ENCODE results near the gene WDR27. TPM values are rescaled to one million over a fixed set of nuclear protein-coding genes. Genes with fewer than 3 reads are reported as not detected.
A peak's percentile ranks its signal among the peaks of the same experiment; 100 is the strongest.

Gene WDR27
- total RNA-seq, 1 donor, result 23.9 TPM

- H3K27me3 ChIP-seq (ENCODE audit: insufficient read depth, low read length), result no peaks in the 10 kb centered on the region
- H3K79me2 ChIP-seq (ENCODE audit: insufficient read depth, low read length), result no peaks in the 10 kb centered on the region
- H2AFZ ChIP-seq (ENCODE audit: low read length), result no peak overlapping the region
- no peak for TF ChIP-seq CTCF (IDR thresholded peaks at IDR 0.05; ENCODE audit: extremely low read depth, low read depth, low read length)
- H4K20me1 ChIP-seq (ENCODE audit: insufficient read depth, low read length), result no peaks in the 10 kb centered on the region
- H3K4me3 ChIP-seq (ENCODE audit: insufficient read depth, low read length), result peak overlapping the region; percentile 48
- DNase-seq (ENCODE audit: insufficient read length, low spot score, missing footprints), result no peak
- H3K27ac ChIP-seq (ENCODE audit: low read depth, low read length), result no peak overlapping the region
- peak overlapping the region; percentile 53 for H3K4me2 ChIP-seq (ENCODE audit: insufficient read depth, low read length)
- no peaks in the 10 kb centered on the region for H3K4me1 ChIP-seq (ENCODE audit: insufficient read depth, low read length)
- H3K9me3 ChIP-seq (ENCODE audit: low read depth, low read length), result no peaks in the 10 kb centered on the region
- H3K36me3 ChIP-seq (ENCODE audit: insufficient read depth, low read length), result no peaks in the 10 kb centered on the region
Measured at GRCh38 chr6:169577236-169577635, 124.6 kb downstream of the WDR27 start.

- Histone ChIP-seq H3K36me3 (ENCODE audit: insufficient read depth, low read length) (no peaks in the 10 kb centered on the region), H3K4me1 (ENCODE audit: insufficient read depth, low read length) (peaks cover 11% of the 10 kb centered on the region), H4K20me1 (ENCODE audit: insufficient read depth, low read length) (no peaks in the 10 kb centered on the region), H2AFZ (ENCODE audit: low read length) (no peak overlapping the region), H3K9me3 (ENCODE audit: low read depth, low read length) (no peaks in the 10 kb centered on the region), H3K27me3 (ENCODE audit: insufficient read depth, low read length) (no peaks in the 10 kb centered on the region), H3K27ac (ENCODE audit: low read depth, low read length) (no peak overlapping the region), H3K4me3 (ENCODE audit: insufficient read depth, low read length) (no peak overlapping the region), H3K4me2 (ENCODE audit: insufficient read depth, low read length) (no peak overlapping the region), H3K79me2 (ENCODE audit: insufficient read depth, low read length) (no peaks in the 10 kb centered on the region)
- peak; percentile 53 for DNase-seq (ENCODE audit: insufficient read length, low spot score, missing footprints)
- no peak for TF ChIP-seq CTCF (IDR thresholded peaks at IDR 0.05; ENCODE audit: extremely low read depth, low read depth, low read length)
Measured at GRCh38 chr6:169575821-169576220, 126.0 kb downstream of the WDR27 start.

GRCh38 chr6:169575365-169575764 lies 126.5 kb downstream of the WDR27 start:
- TF ChIP-seq CTCF (IDR thresholded peaks at IDR 0.05; ENCODE audit: extremely low read depth, low read depth, low read length), result no peak
- no peak overlapping the region for H3K4me3 ChIP-seq (ENCODE audit: insufficient read depth, low read length)

DNA sequence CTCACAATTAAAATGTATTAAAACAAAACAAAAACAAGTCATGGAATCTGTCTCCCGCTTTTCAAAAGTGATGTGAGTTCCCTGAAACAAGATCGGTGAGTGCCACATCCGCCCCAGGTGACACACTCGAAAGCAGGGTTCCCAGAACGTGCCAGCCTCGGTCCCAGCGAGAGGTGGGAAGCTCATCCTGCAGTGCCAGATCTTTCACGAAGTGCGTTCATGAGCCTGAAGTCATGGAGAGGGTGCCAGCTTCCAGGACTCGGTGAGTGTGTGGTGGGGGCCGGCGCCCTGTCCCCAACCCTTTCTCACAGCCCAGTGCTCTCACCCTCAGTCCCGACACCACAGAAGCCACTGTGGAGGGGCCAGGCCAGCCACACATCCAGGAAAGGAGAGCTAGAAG lies 127.4 kb downstream of the WDR27 start:
- Histone ChIP-seq H3K9me3 (ENCODE audit: low read depth, low read length) (no peaks in the 10 kb centered on the region), H3K4me3 (ENCODE audit: insufficient read depth, low read length) (no peak overlapping the region), H4K20me1 (ENCODE audit: insufficient read depth, low read length) (no peaks in the 10 kb centered on the region), H3K4me1 (ENCODE audit: insufficient read depth, low read length) (peaks cover 14% of the 10 kb centered on the region), H3K27me3 (ENCODE audit: insufficient read depth, low read length) (no peaks in the 10 kb centered on the region), H3K36me3 (ENCODE audit: insufficient read depth, low read length) (no peaks in the 10 kb centered on the region), H3K27ac (ENCODE audit: low read depth, low read length) (no peak overlapping the region), H3K4me2 (ENCODE audit: insufficient read depth, low read length) (no peak overlapping the region), H3K79me2 (ENCODE audit: insufficient read depth, low read length) (no peaks in the 10 kb centered on the region), H2AFZ (ENCODE audit: low read length) (no peak overlapping the region)
- no peak for TF ChIP-seq CTCF (IDR thresholded peaks at IDR 0.05; ENCODE audit: extremely low read depth, low read depth, low read length)
- DNase-seq (ENCODE audit: insufficient read length, low spot score, missing footprints), result no peak

More at GRCh38 chr6:169575365-169575764, 126.5 kb downstream of the WDR27 start:
- peak; percentile 50 for DNase-seq (ENCODE audit: insufficient read length, low spot score, missing footprints)
- Histone ChIP-seq H2AFZ (ENCODE audit: low read length) (no peak overlapping the region), H3K27ac (ENCODE audit: low read depth, low read length) (no peak overlapping the region), H3K4me1 (ENCODE audit: insufficient read depth, low read length) (peaks cover 14% of the 10 kb centered on the region), H3K79me2 (ENCODE audit: insufficient read depth, low read length) (no peaks in the 10 kb centered on the region), H3K36me3 (ENCODE audit: insufficient read depth, low read length) (no peaks in the 10 kb centered on the region), H3K9me3 (ENCODE audit: low read depth, low read length) (no peaks in the 10 kb centered on the region), H3K27me3 (ENCODE audit: insufficient read depth, low read length) (no peaks in the 10 kb centered on the region), H4K20me1 (ENCODE audit: insufficient read depth, low read length) (no peaks in the 10 kb centered on the region), H3K4me2 (ENCODE audit: insufficient read depth, low read length) (no peak overlapping the region)

Measured in osteoblast (primary cell).